ENCODE results near the gene EEA1.

The EEA1 gene

DNA sequence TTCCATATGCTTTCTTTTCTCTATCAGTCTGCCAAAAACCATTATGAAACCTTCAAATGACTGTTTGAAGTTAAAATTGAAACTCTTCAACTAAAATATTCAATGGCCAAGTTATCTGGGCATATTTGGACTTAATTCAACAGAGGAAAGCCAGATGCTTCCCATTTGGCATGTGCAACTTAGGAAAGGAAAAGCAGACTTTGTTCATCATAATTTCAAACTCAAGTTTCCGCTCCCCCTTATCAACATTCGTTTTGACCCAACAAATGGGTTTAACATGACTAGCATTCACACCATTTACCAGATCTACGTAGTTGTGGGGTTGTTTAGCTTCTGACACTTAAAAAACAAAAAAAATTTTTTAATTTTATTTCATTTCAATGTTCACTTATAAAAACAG, 150.6 kb downstream of the EEA1 start:
- TF ChIP-seq, protein P1, sequence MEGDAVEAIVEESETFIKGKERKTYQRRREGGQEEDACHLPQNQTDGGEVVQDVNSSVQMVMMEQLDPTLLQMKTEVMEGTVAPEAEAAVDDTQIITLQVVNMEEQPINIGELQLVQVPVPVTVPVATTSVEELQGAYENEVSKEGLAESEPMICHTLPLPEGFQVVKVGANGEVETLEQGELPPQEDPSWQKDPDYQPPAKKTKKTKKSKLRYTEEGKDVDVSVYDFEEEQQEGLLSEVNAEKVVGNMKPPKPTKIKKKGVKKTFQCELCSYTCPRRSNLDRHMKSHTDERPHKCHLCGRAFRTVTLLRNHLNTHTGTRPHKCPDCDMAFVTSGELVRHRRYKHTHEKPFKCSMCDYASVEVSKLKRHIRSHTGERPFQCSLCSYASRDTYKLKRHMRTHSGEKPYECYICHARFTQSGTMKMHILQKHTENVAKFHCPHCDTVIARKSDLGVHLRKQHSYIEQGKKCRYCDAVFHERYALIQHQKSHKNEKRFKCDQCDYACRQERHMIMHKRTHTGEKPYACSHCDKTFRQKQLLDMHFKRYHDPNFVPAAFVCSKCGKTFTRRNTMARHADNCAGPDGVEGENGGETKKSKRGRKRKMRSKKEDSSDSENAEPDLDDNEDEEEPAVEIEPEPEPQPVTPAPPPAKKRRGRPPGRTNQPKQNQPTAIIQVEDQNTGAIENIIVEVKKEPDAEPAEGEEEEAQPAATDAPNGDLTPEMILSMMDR (conservative IDR thresholded peaks at IDR 0.05; ENCODE audit: low read depth, low read length) = no peak
- DNase-seq (ENCODE audit: low read depth) = no peak
- H3K4me3 ChIP-seq (ENCODE audit: low read length) = no peak overlapping the region

DNA sequence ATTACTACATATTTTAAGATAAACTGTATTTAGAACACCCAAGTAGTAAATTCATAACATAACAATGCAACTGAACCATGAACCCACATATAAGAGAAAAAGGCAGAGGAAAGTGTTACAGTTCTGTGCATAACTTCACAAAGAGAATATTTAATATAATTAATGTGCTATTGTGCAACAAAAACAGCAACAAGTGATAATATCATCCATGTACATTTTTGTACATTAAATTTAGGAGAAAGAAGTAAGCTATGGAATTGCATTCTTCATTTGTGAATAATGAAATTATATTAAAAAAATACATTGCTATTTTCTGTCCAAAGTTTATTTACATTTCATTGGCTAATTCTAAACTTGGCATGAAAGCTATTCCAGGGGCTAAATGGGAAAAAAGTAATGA, 153.7 kb downstream of the EEA1 start:
- no peak overlapping the region for H3K4me3 ChIP-seq (ENCODE audit: low read length)
- TF ChIP-seq, protein P1 (conservative IDR thresholded peaks at IDR 0.05; ENCODE audit: low read depth, low read length) = no peak
- no peak for DNase-seq (ENCODE audit: low read depth)

DNA sequence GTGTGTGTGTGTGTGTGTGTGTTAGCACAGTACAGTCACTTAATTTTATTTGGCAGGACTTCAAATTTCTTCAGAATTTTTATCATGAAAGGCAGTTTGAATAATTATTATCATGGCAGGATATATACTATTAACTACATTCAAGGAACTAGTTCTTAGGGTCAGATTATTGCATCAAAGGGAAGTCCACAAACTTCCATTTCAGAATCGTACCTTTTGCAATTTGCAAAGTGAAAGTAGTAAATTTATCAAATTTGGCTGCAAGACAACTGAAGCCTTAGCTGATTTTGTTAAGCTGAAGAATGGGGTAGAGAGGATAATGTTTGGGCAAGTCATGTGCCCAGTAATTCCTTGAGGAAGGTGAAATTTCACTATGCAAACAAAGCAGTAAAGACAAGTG, 158.1 kb downstream of the EEA1 start:
- H3K4me3 ChIP-seq (ENCODE audit: low read length) = no peak overlapping the region
- no peak for DNase-seq (ENCODE audit: low read depth)
- TF ChIP-seq, protein P1 (conservative IDR thresholded peaks at IDR 0.05; ENCODE audit: low read depth, low read length) = no peak

DNA sequence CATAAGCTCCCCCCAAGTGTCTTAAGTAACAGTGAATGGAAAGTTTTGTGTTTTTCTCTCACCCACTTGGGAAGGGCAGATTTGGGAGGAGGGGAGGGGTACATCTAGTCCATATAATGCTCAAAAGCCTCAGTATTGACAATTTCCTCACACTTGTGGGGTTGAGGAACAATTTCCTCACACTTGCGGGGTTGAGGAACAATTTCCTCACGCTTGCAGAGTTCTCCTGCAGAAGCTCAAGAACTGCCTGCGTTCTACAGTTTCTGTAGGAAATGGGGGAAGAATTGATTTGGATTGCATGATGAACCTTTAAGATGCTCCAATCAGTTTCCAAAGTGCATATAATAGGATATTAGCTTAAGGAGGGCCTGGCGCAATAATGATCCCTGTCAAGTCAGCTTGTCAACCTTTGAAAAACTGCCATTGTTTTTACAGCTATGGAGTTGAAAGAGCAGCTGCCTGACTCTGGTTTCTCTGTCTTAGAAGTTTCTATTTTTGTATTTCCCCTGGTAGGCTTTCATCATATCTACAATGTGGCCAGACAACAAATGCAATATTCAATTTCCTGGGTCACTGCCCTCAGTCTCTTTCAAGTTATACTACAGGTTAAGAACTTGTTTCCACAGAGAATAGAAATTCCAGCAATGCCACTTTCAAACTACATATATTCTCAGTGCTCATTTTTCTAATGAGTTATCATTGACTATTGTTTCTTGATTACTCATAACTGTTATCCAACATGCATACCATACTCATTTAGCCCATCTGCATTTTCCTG, 159.8 kb downstream of the EEA1 start:
- TF ChIP-seq, protein P1 (conservative IDR thresholded peaks at IDR 0.05; ENCODE audit: low read depth, low read length) = no peak
- H3K4me3 ChIP-seq (ENCODE audit: low read length) = no peak overlapping the region
- DNase-seq (ENCODE audit: low read depth) = no peak

DNA sequence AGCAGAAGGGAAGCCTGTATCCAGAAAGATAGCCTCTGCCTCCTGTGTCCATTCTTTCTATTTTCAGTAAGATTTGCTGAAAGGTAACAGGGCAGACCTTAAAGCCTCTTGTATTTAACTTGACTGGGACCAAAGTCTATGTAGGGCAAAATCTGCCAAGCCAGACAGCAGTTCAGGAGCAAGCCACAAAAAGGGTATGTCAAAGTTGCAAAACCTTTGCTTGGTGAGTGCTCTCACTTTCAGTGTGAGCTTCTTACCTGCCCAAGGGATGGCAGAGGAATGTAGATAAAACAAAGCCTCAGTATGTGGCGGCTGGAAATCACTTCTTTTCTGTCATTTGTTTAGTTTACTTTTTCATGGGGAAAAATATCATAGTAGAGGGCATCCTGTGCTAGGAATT, 163.2 kb downstream of the EEA1 start:
- TF ChIP-seq, protein P1 (conservative IDR thresholded peaks at IDR 0.05; ENCODE audit: low read depth, low read length) = no peak
- no peak for DNase-seq (ENCODE audit: low read depth)
- H3K4me3 ChIP-seq (ENCODE audit: low read length) = no peak overlapping the region

DNA sequence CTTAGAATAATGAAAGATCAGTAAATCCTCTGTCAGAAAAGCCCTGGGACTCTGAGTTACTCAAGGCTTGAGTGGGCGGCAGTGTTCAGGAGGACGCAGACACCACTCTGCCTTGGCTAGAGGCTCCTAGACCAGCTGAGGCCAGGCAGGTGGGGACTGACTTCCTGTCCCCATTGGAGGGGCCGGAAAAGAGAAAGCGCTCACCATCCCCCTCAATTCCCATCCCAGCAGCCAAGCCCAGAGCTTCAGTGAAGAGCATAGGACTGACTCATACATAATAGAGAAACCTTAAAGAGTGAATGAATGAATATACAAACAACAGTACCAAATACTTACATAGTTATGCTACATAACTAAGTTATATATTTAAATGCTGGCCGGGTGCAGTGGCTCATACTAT, 164.3 kb downstream of the EEA1 start:
- TF ChIP-seq, protein P1 (conservative IDR thresholded peaks at IDR 0.05; ENCODE audit: low read depth, low read length) = no peak
- no peak for DNase-seq (ENCODE audit: low read depth)
- no peak overlapping the region for H3K4me3 ChIP-seq (ENCODE audit: low read length)

DNA sequence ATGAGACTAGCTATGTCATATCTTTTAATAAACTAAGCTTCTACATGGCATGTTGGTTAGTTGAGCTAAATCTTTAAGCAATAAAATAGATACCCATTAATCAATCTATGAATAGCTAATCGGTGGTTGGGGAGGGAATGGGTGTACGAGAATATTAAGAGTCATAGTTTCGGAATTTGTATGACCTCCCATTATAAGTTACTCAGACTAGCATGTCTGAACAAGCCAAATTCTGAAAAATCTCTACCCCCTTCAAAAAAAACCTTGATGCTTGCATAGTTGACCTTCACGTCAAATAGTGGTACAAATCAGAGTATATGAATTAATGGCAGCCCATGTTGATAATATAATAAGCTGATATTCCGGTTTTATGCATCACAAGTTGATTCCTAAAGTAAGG, 166.3 kb downstream of the EEA1 start:
- TF ChIP-seq, protein P1 (conservative IDR thresholded peaks at IDR 0.05; ENCODE audit: low read depth, low read length) = no peak
- H3K4me3 ChIP-seq (ENCODE audit: low read length) = no peak overlapping the region
- no peak for DNase-seq (ENCODE audit: low read depth)

Measured in retinal pigment epithelial cell (primary cell).